Measurements from ENCODE around the gene ITFG1. TPM values are rescaled to one million over a fixed set of nuclear protein-coding genes. Genes with fewer than 3 reads are reported as not detected.
"Not testable (repeated sequence)": the region's sequence is repeated elsewhere in the genome, so short reads cannot be mapped to it uniquely, and the experiment has no call there.

ITFG1 gene
- total RNA-seq, 2 donors from 2014 or later = 17.8 to 24.6 TPM

GRCh38 chr16:47213761-47214440, 247.0 kb downstream of the ITFG1 start:
- Histone ChIP-seq H3K36me3 (replicated peaks in 1 of 2; ENCODE audit: insufficient read depth in 1 of 2, low read depth in 2 of 2) (peaks cover 0 to 3% of the 10 kb centered on the region in 2 donors), H3K27ac (no peak overlapping the region), H3K4me3 (no peak overlapping the region), H3K9me3 (no peaks in the 10 kb centered on the region), H3K4me1 (no peaks in the 10 kb centered on the region), H3K27me3 (no peaks in the 10 kb centered on the region)
- TF ChIP-seq CTCF (IDR thresholded peaks at IDR 0.05) = no peak
- TF ChIP-seq POLR2A (IDR thresholded peaks at IDR 0.05) = no peak
- WGBS, 2 donors = 87 to 89% methylated on average over 2 of the region's 2 CpGs
- DNase-seq = no peak
- intact Hi-C loops (cut with DNase I) = no loop called here
- ATAC-seq = no peak

- ATAC-seq (no peak), DNase-seq (no peak)
- intact Hi-C loops (cut with DNase I) = no loop called here
- 92 to 99% methylated on average over 4 of the region's 4 CpGs for WGBS, 2 donors
- Histone ChIP-seq H3K27ac (no peak overlapping the region), H3K9me3 (no peaks in the 10 kb centered on the region), H3K4me3 (no peak overlapping the region), H3K27me3 (no peaks in the 10 kb centered on the region), H3K36me3 (replicated peaks in 1 of 2; ENCODE audit: insufficient read depth in 1 of 2, low read depth in 2 of 2) (peaks cover 0 to 2% of the 10 kb centered on the region in 2 donors), H3K4me1 (no peaks in the 10 kb centered on the region)
- TF ChIP-seq CTCF (IDR thresholded peaks at IDR 0.05) (no peak), POLR2A (IDR thresholded peaks at IDR 0.05) (no peak)
Measured at GRCh38 chr16:47211218-47211617, 249.6 kb downstream of the ITFG1 start.

- no peak for TF ChIP-seq CTCF (IDR thresholded peaks at IDR 0.05)
- TF ChIP-seq POLR2A (IDR thresholded peaks at IDR 0.05) = no peak
- Histone ChIP-seq H3K4me1 (no peaks in the 10 kb centered on the region), H3K27ac (no peak overlapping the region), H3K36me3 (replicated peaks in 1 of 2; ENCODE audit: insufficient read depth in 1 of 2, low read depth in 2 of 2) (no peaks in the 10 kb centered on the region), H3K9me3 (no peaks in the 10 kb centered on the region), H3K4me3 (no peak overlapping the region), H3K27me3 (no peaks in the 10 kb centered on the region)
- ATAC-seq (no peak), DNase-seq (no peak)
- 74 to 78% methylated on average over 4 of the region's 4 CpGs for whole genome bisulfite sequencing, 2 donors
- intact Hi-C loops (cut with DNase I) = no loop called here
Measured at GRCh38 chr16:47204736-47205504, 255.9 kb downstream of the ITFG1 start.

- H3K27ac ChIP-seq; intact Hi-C loops (cut with DNase I); H3K4me3 ChIP-seq; H3K9me3 ChIP-seq; ATAC-seq; DNase-seq; H3K4me1 ChIP-seq; H3K27me3 ChIP-seq; H3K36me3 ChIP-seq (replicated peaks in 1 of 2; ENCODE audit: insufficient read depth in 1 of 2, low read depth in 2 of 2): not testable (repeated sequence)
- WGBS, 2 donors = 88 to 93% methylated on average over 4 of the region's 4 CpGs
Measured at GRCh38 chr16:47203433-47203832, 257.4 kb downstream of the ITFG1 start.

GRCh38 chr16:47198180-47198575, 262.7 kb downstream of the ITFG1 start:
- Histone ChIP-seq H3K27me3 (no peaks in the 10 kb centered on the region), H3K36me3 (replicated peaks in 1 of 2; ENCODE audit: insufficient read depth in 1 of 2, low read depth in 2 of 2) (no peaks in the 10 kb centered on the region), H3K27ac (no peak overlapping the region), H3K9me3 (no peaks in the 10 kb centered on the region), H3K4me1 (no peaks in the 10 kb centered on the region), H3K4me3 (no peak overlapping the region)
- DNase-seq = no peak
- no peak for ATAC-seq
- intact Hi-C loops (cut with DNase I) = no loop called here
- WGBS, 2 donors = 96 to 98% methylated on average over 2 of the region's 2 CpGs
- TF ChIP-seq CTCF (IDR thresholded peaks at IDR 0.05) = no peak

Data from body of pancreas (tissue), 4 donors.